ENCODE results near the gene DBH. TPM values are rescaled to one million over a fixed set of nuclear protein-coding genes. Genes with fewer than 3 reads are reported as not detected.

DBH gene
- total and polyA plus RNA-seq, 2 donors (not counting 3 experiments of a cell fraction or from before 2014, with no cell fraction given) = not detected

GRCh38 chr9:133655701-133656100 lies 19.5 kb downstream of the DBH start:
- ChIA-PET POLR2A (no interaction called here), CTCF (interaction anchor here (0.9 kb wide), 1 partner anchor 9 kb away, joined by 3 read pairs; no protein-coding TSS in a partner anchor)
- Histone ChIP-seq H3K9me1 (replicated peaks; ENCODE audit: control insufficient read depth, extremely low read depth, insufficient read depth, low read length) (no peaks in the 10 kb centered on the region), H3K27me3 (ENCODE audit: control insufficient read depth in 2 of 2, insufficient read depth in 2 of 2, low read length in 2 of 2) (peaks cover 6 to 18% of the 10 kb centered on the region in 2 experiments), H2AFZ (ENCODE audit: low read depth, low read length) (no peak overlapping the region), H3K4me1 (ENCODE audit: control insufficient read depth, extremely low read depth, insufficient read depth, low read length) (no peaks in the 10 kb centered on the region), H3K4me3 (replicated peaks in 1 of 3; ENCODE audit: insufficient read depth in 1 of 3, low read depth in 1 of 3, low read length in 3 of 3) (no peak overlapping the region), H3K4me2 (ENCODE audit: insufficient read depth, low read length) (no peak overlapping the region), H3K27ac (ENCODE audit: insufficient read depth, low read depth, low read length) (no peak overlapping the region), H3K79me2 (ENCODE audit: control insufficient read depth, insufficient read depth, low read length) (no peaks in the 10 kb centered on the region), H3K36me3 (ENCODE audit: control insufficient read depth in 2 of 2, extremely low read depth in 1 of 2, insufficient read depth in 2 of 2, low read length in 2 of 2) (no peaks in the 10 kb centered on the region), H3K9ac (replicated peaks; ENCODE audit: extremely low read depth, insufficient read depth, low read length) (no peak overlapping the region), H3K9me3 (replicated peaks; ENCODE audit: control insufficient read depth, insufficient read depth, low read length) (no peaks in the 10 kb centered on the region), H4K20me1 (replicated peaks; ENCODE audit: control insufficient read depth, extremely low read depth, insufficient read depth, low read length) (no peaks in the 10 kb centered on the region)
- intact Hi-C loops (cut with micrococcal nuclease) = no loop called here
- TF ChIP-seq JUN (IDR thresholded peaks at IDR 0.05; ENCODE audit: borderline replicate concordance, insufficient read depth, insufficient read length, low read depth) = no peak
- TF ChIP-seq POLR2A (IDR thresholded peaks at IDR 0.05; ENCODE audit: low read depth, low read length) = no peak
- TF ChIP-seq MAX (IDR thresholded peaks at IDR 0.05; ENCODE audit: insufficient read depth, insufficient read length) = no peak
- TF ChIP-seq, protein P1, sequence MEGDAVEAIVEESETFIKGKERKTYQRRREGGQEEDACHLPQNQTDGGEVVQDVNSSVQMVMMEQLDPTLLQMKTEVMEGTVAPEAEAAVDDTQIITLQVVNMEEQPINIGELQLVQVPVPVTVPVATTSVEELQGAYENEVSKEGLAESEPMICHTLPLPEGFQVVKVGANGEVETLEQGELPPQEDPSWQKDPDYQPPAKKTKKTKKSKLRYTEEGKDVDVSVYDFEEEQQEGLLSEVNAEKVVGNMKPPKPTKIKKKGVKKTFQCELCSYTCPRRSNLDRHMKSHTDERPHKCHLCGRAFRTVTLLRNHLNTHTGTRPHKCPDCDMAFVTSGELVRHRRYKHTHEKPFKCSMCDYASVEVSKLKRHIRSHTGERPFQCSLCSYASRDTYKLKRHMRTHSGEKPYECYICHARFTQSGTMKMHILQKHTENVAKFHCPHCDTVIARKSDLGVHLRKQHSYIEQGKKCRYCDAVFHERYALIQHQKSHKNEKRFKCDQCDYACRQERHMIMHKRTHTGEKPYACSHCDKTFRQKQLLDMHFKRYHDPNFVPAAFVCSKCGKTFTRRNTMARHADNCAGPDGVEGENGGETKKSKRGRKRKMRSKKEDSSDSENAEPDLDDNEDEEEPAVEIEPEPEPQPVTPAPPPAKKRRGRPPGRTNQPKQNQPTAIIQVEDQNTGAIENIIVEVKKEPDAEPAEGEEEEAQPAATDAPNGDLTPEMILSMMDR (IDR thresholded peaks at IDR 0.05; ENCODE audit: extremely low read depth in 1 of 2, insufficient read depth in 1 of 2, low read depth in 1 of 2, low read length in 2 of 2) = no peak
- no peak for TF ChIP-seq MYC (IDR thresholded peaks at IDR 0.05; ENCODE audit: low read depth, low read length)
- no peak for TF ChIP-seq EZH2 (IDR thresholded peaks at IDR 0.05; ENCODE audit: borderline replicate concordance, low read depth, low read length, severe bottlenecking)
- TF ChIP-seq FOS (IDR thresholded peaks at IDR 0.05; ENCODE audit: borderline replicate concordance, insufficient read depth, low read length) = no peak
- no peak for TF ChIP-seq GATA2 (IDR thresholded peaks at IDR 0.05; ENCODE audit: insufficient read depth, insufficient read length, low read depth, low read length)
- no peak for TF ChIP-seq POLR2AphosphoS5 (IDR thresholded peaks at IDR 0.05; ENCODE audit: insufficient read depth, low read depth, low read length)
- DNase-seq (ENCODE audit: low read depth, low spot score) (no peak), FAIRE-seq (no peak)
- dilution Hi-C loops (cut with MboI; ENCODE audit: extremely low pct_ligation_motif_present, low sequenced_read_pairs) = no loop called here
- no TSS peak for BruUV-seq (replicated peaks)

All from endothelial cell of umbilical vein (primary cell).